KMS-11 (cell line): ENCODE measurements around the gene PLEKHA5.

Experiments used
- H2AFZ ChIP-seq: fragments of 200-600 bp; sonication (generic); 2 replicates; pipeline ENCODE4 v1.6.1; 2016; ENCODE audit warnings: antibody characterized with exemption, mixed run types, low read depth
- H3K27ac ChIP-seq: fragments of 200-600 bp; sonication (generic); 2 replicates; pipeline ENCODE4 v1.6.1; 2016; ENCODE audit warnings: mild to moderate bottlenecking, mixed run types
- H3K27me3 ChIP-seq: fragments of 200-600 bp; sonication (generic); 2 replicates; pipeline ENCODE4 v1.6.1; 2017; ENCODE audit warnings: mild to moderate bottlenecking, low read depth, mixed run types, moderate library complexity; ENCODE audit not compliant: insufficient read depth
- H3K36me3 ChIP-seq: fragments of 200-600 bp; sonication (generic); 2 replicates; pipeline ENCODE4 v1.6.1; 2017; ENCODE audit warnings: mild to moderate bottlenecking, mixed run types; ENCODE audit not compliant: insufficient read depth
- H3K4me1 ChIP-seq: fragments of 200-600 bp; sonication (generic); 2 replicates; pipeline ENCODE4 v1.6.1; 2016; ENCODE audit warnings: mild to moderate bottlenecking, low read depth, mixed run types; ENCODE audit not compliant: poor library complexity, severe bottlenecking
- H3K4me2 ChIP-seq: fragments of 200-600 bp; sonication (generic); 2 replicates; pipeline ENCODE4 v1.7.0; 2016; ENCODE audit warnings: mild to moderate bottlenecking, mixed run types
- H3K4me3 ChIP-seq: fragments of 200-600 bp; sonication (generic); IDR thresholded peaks from 2 replicates; pipeline ENCODE4 v1.6.1; 2017; ENCODE audit warnings: low read depth, low read length, mixed read lengths; ENCODE audit not compliant: insufficient read depth
- H3K79me2 ChIP-seq: fragments of 200-600 bp; sonication (generic); 2 replicates; pipeline ENCODE4 v1.6.1; 2016; ENCODE audit warnings: low read depth, mixed run types; ENCODE audit not compliant: insufficient read depth
- H3K9ac ChIP-seq: fragments of 200-600 bp; sonication (generic); 2 replicates; pipeline ENCODE4 v1.6.1; 2016; ENCODE audit warnings: mild to moderate bottlenecking, mixed run types
- H4K20me1 ChIP-seq: fragments of 200-600 bp; sonication (generic); 2 replicates; pipeline ENCODE4 v1.6.1; 2016; ENCODE audit warnings: mild to moderate bottlenecking, mixed run types; ENCODE audit not compliant: insufficient read depth
- CTCF ChIP-seq: fragments of 200-600 bp; sonication (generic); conservative IDR thresholded peaks from 2 replicates; pipeline ENCODE4 v1.6.1; 2017; ENCODE audit warnings: low read depth, mild to moderate bottlenecking, antibody characterized with exemption, low read length, moderate library complexity, mixed read lengths

PLEKHA5 gene

GRCh38 chr12:19095331-19095730 lies 34.2 kb upstream of the PLEKHA5 start:
- Histone ChIP-seq H3K9ac (no peak overlapping the region), H2AFZ (no peak overlapping the region), H3K79me2 (no peaks in the 10 kb centered on the region), H3K4me2 (no peak overlapping the region), H3K27ac (no peak overlapping the region), H3K4me1 (no peaks in the 10 kb centered on the region), H3K36me3 (no peaks in the 10 kb centered on the region), H3K4me3 (no peak overlapping the region), H4K20me1 (no peaks in the 10 kb centered on the region), H3K27me3 (no peaks in the 10 kb centered on the region)
- no peak for TF ChIP-seq CTCF

GRCh38 chr12:19095756-19096480 lies 33.6 kb upstream of the PLEKHA5 start:
- no peak overlapping the region for H3K9ac ChIP-seq
- no peaks in the 10 kb centered on the region for H3K4me1 ChIP-seq
- H4K20me1 ChIP-seq = no peaks in the 10 kb centered on the region
- no peaks in the 10 kb centered on the region for H3K36me3 ChIP-seq
- H2AFZ ChIP-seq = no peak overlapping the region
- H3K4me3 ChIP-seq = no peak overlapping the region
- no peak for TF ChIP-seq CTCF
- H3K27ac ChIP-seq = no peak overlapping the region
- H3K79me2 ChIP-seq = no peaks in the 10 kb centered on the region
- H3K4me2 ChIP-seq = no peak overlapping the region
- no peaks in the 10 kb centered on the region for H3K27me3 ChIP-seq

GRCh38 chr12:19105463-19105862 lies 24.1 kb upstream of the PLEKHA5 start:
- Histone ChIP-seq H3K36me3 (no peaks in the 10 kb centered on the region), H3K4me3 (no peak overlapping the region), H3K79me2 (no peaks in the 10 kb centered on the region), H3K27ac (no peak overlapping the region), H2AFZ (no peak overlapping the region), H3K9ac (no peak overlapping the region), H4K20me1 (no peaks in the 10 kb centered on the region), H3K27me3 (no peaks in the 10 kb centered on the region), H3K4me2 (no peak overlapping the region), H3K4me1 (no peaks in the 10 kb centered on the region)
- no peak for TF ChIP-seq CTCF

GRCh38 chr12:19107750-19108149 lies 21.8 kb upstream of the PLEKHA5 start:
- H3K36me3 ChIP-seq = no peaks in the 10 kb centered on the region
- TF ChIP-seq CTCF = no peak
- no peaks in the 10 kb centered on the region for H4K20me1 ChIP-seq
- no peak overlapping the region for H3K4me3 ChIP-seq
- no peak overlapping the region for H3K9ac ChIP-seq
- H3K4me1 ChIP-seq = no peaks in the 10 kb centered on the region
- H3K4me2 ChIP-seq = no peak overlapping the region
- H3K79me2 ChIP-seq = no peaks in the 10 kb centered on the region
- no peak overlapping the region for H3K27ac ChIP-seq
- H3K27me3 ChIP-seq = no peaks in the 10 kb centered on the region
- H2AFZ ChIP-seq = no peak overlapping the region
